Naive thymus-derived CD8-positive, alpha-beta T cell (primary cell): ENCODE data around the gene KIF6. TPM values are rescaled to one million over a fixed set of nuclear protein-coding genes. Genes with fewer than 3 reads are reported as not detected.
"Not testable (repeated sequence)": the region's sequence is repeated elsewhere in the genome, so short reads cannot be mapped to it uniquely, and the experiment has no call there.

ENCODE experiments used
- ATAC-seq, 2 donors: fragments of 150-1000 bp; cut with Tn5 transposase in 1 of 2; sonication (Bioruptor Pico), chemical (Tn5 transposase) in 1 of 2; 1 replicate in 1 of 2; 2 replicates in 1 of 2; pipeline ENCODE4 v1.10.0; 2021; ENCODE audit warnings: mild to moderate bottlenecking in 2 of 2, moderate library complexity in 2 of 2
- POLR2A ChIA-PET: fragments of 350-600 bp; sonication (Branson Sonifier 250); formaldehyde crosslinking; loops from one replicate; lab custom pipeline; 2021; ENCODE audit warnings: antibody characterized with exemption; lab: Charles Lee
- DNase-seq, 10 donors: peaks; one replicate each; pipeline versions ENCODE4 v3.0.0 to v3.0.0-alpha.2; 2020 to 2022
- H3K27ac Mint-ChIP-seq, 10 donors: one replicate each; pipeline ENCODE4 v1.8.0; 2020 to 2022; ENCODE audit warnings: mild to moderate bottlenecking in 10 of 10, mixed read lengths in 10 of 10, moderate library complexity in 4 of 10, inconsistent platforms in 1 of 10
- H3K27me3 Mint-ChIP-seq, 5 donors: one replicate each; pipeline ENCODE4 v1.8.0; 2021 to 2022; ENCODE audit warnings: mixed read lengths in 5 of 5
- H3K36me3 Mint-ChIP-seq, 3 donors: one replicate each; pipeline ENCODE4 v1.8.0; 2020 to 2022; ENCODE audit warnings: mixed read lengths in 3 of 3, mild to moderate bottlenecking in 2 of 3, inconsistent platforms in 1 of 3
- H3K4me1 Mint-ChIP-seq, 4 donors: one replicate each; pipeline ENCODE4 v1.8.0; 2021 to 2022; ENCODE audit warnings: mixed read lengths in 4 of 4
- H3K4me3 Mint-ChIP-seq, 10 donors: one replicate each; pipeline ENCODE4 v1.8.0; 2020 to 2022; ENCODE audit warnings: mild to moderate bottlenecking in 10 of 10, mixed read lengths in 10 of 10, moderate library complexity in 6 of 10, inconsistent platforms in 1 of 10
- H3K9me3 Mint-ChIP-seq, 9 donors: one replicate each; pipeline ENCODE4 v1.8.0; 2020 to 2022; ENCODE audit warnings: mixed read lengths in 9 of 9, mild to moderate bottlenecking in 3 of 9, inconsistent platforms in 1 of 9, moderate library complexity in 1 of 9
- polyA plus RNA-seq, 3 donors: library from polyadenylated mRNA; unstranded; fragments of 300-500 nt; fragmentation: Illumina TruSeq; gene quantifications; one replicate each; pipeline ENCODE4 v1.2.3, GENCODE V29; 2021
- total RNA-seq, 8 experiments: library from RNA in 2 of 8; stranded (reverse) in 2 of 8; gene quantifications; one replicate each; pipeline ENCODE4 v1.2.3 and lab custom pipeline; 2021 to 2026

The KIF6 gene
- total and polyA plus RNA-seq, 5 experiments from 2014 or later, result 0.39 TPM; not detected in 4

GRCh38 chr6:39754514-39755115, 29.4 kb upstream of the KIF6 start:
- H3K27ac Mint-ChIP-seq, result no peak overlapping the region
- H3K36me3 Mint-ChIP-seq, result no peaks in the 10 kb centered on the region
- POLR2A ChIA-PET, result no interaction called here
- H3K9me3 Mint-ChIP-seq, result peaks cover 0 to 4% (median 0%) of the 10 kb centered on the region in 9 donors
- no peaks in the 10 kb centered on the region for H3K4me1 Mint-ChIP-seq
- peaks cover 6 to 20% (median 10%) of the 10 kb centered on the region in 5 donors for H3K27me3 Mint-ChIP-seq
- ATAC-seq (no peak), DNase-seq (no peak)
- no peak overlapping the region for H3K4me3 Mint-ChIP-seq

GRCh38 chr6:39753725-39754045, 28.5 kb upstream of the KIF6 start:
- no peak overlapping the region for H3K4me3 Mint-ChIP-seq

GRCh38 chr6:39752835-39753724, 27.9 kb upstream of the KIF6 start:
- Mint-ChIP-seq H3K36me3 (no peaks in the 10 kb centered on the region), H3K4me3 (no peak overlapping the region), H3K27ac (no peak overlapping the region), H3K27me3 (peaks cover 6 to 27% (median 7%) of the 10 kb centered on the region in 5 donors), H3K9me3 (peaks cover 0 to 4% (median 0%) of the 10 kb centered on the region in 9 donors), H3K4me1 (no peaks in the 10 kb centered on the region)
- DNase-seq, result no peak
- ATAC-seq, result no peak
- POLR2A ChIA-PET, result no interaction called here

More at GRCh38 chr6:39753725-39754045, 28.5 kb upstream of the KIF6 start:
- Mint-ChIP-seq H3K36me3 (no peaks in the 10 kb centered on the region), H3K27ac (no peak overlapping the region), H3K9me3 (peaks cover 0 to 4% (median 0%) of the 10 kb centered on the region in 9 donors), H3K4me1 (no peaks in the 10 kb centered on the region), H3K27me3 (peaks cover 6 to 27% (median 7%) of the 10 kb centered on the region in 5 donors)
- DNase-seq, result no peak
- ATAC-seq, result no peak
- POLR2A ChIA-PET, result no interaction called here

GRCh38 chr6:39746795-39747194, 21.6 kb upstream of the KIF6 start:
- Mint-ChIP-seq H3K4me1 (no peaks in the 10 kb centered on the region), H3K36me3 (peaks cover 0 to 5% (median 0%) of the 10 kb centered on the region in 3 donors), H3K9me3 (peaks cover 0 to 12% (median 0%) of the 10 kb centered on the region in 9 donors), H3K27ac (no peak overlapping the region), H3K4me3 (no peak overlapping the region), H3K27me3 (peaks cover 5 to 10% (median 8%) of the 10 kb centered on the region in 5 donors)
- DNase-seq (no peak), ATAC-seq (no peak)
- POLR2A ChIA-PET, result no interaction called here

- POLR2A ChIA-PET, result no interaction called here
- Mint-ChIP-seq H3K4me1 (no peaks in the 10 kb centered on the region), H3K9me3 (peaks cover 0 to 14% (median 5%) of the 10 kb centered on the region in 9 donors), H3K27me3 (peaks cover 9 to 54% (median 26%) of the 10 kb centered on the region in 5 donors), H3K27ac (no peak overlapping the region), H3K36me3 (peaks cover 0 to 4% (median 2%) of the 10 kb centered on the region in 3 donors), H3K4me3 (no peak overlapping the region)
- ATAC-seq (no peak), DNase-seq (no peak)
Observed at GRCh38 chr6:39733704-39734103, 8.5 kb upstream of the KIF6 start.

- Mint-ChIP-seq H3K36me3 (peaks cover 0 to 2% (median 0%) of the 10 kb centered on the region in 3 donors), H3K4me1 (no peaks in the 10 kb centered on the region), H3K27me3 (peaks cover 9 to 42% (median 22%) of the 10 kb centered on the region in 5 donors), H3K27ac (no peak overlapping the region), H3K9me3 (no peaks in the 10 kb centered on the region), H3K4me3 (no peak overlapping the region)
- POLR2A ChIA-PET, result no interaction called here
- no peak for ATAC-seq
- DNase-seq, result no peak
Observed at GRCh38 chr6:39731565-39731964, 6.4 kb upstream of the KIF6 start.

GRCh38 chr6:39729945-39730344, 4.7 kb upstream of the KIF6 start:
- H3K36me3 Mint-ChIP-seq, result no peaks in the 10 kb centered on the region
- H3K27ac Mint-ChIP-seq, result no peak overlapping the region
- peaks cover 6 to 28% (median 16%) of the 10 kb centered on the region in 5 donors for H3K27me3 Mint-ChIP-seq
- H3K4me1 Mint-ChIP-seq, result peaks cover 0 to 8% (median 2%) of the 10 kb centered on the region in 4 donors
- no peak overlapping the region for H3K4me3 Mint-ChIP-seq
- H3K9me3 Mint-ChIP-seq, result no peaks in the 10 kb centered on the region
- ATAC-seq (no peak), DNase-seq (no peak)
- POLR2A ChIA-PET, result no interaction called here

- POLR2A ChIA-PET, result no interaction called here
Observed at GRCh38 chr6:39725632-39725997, 407 bp upstream of the KIF6 start.

GRCh38 chr6:39723350-39723749, 1.9 kb downstream of the KIF6 start:
- H3K27ac Mint-ChIP-seq, DNase-seq, H3K36me3 Mint-ChIP-seq, POLR2A ChIA-PET, H3K9me3 Mint-ChIP-seq, ATAC-seq, H3K27me3 Mint-ChIP-seq: not testable (repeated sequence)
- H3K4me3 Mint-ChIP-seq, result peak overlapping the region in 1 of 10 donors; percentile 14
- H3K4me1 Mint-ChIP-seq, result peaks cover 4 to 13% (median 6%) of the 10 kb centered on the region in 4 donors

More at GRCh38 chr6:39725632-39725997, 407 bp upstream of the KIF6 start:
- DNase-seq (no peak), ATAC-seq (no peak)
- Mint-ChIP-seq H3K27me3 (peaks cover 0 to 3% (median 0%) of the 10 kb centered on the region in 5 donors), H3K9me3 (no peaks in the 10 kb centered on the region), H3K36me3 (no peaks in the 10 kb centered on the region), H3K4me1 (peaks cover 4 to 13% (median 6%) of the 10 kb centered on the region in 4 donors), H3K4me3 (peak overlapping the region; percentile 93 to 99 (median 98)), H3K27ac (peak overlapping the region in 2 of 10 donors; percentile 41 to 91)

- POLR2A ChIA-PET, result no interaction called here
- Mint-ChIP-seq H3K4me3 (no peak overlapping the region), H3K27ac (no peak overlapping the region), H3K9me3 (peaks cover 0 to 2% (median 0%) of the 10 kb centered on the region in 9 donors), H3K36me3 (no peaks in the 10 kb centered on the region), H3K27me3 (peaks cover 3 to 11% (median 7%) of the 10 kb centered on the region in 5 donors), H3K4me1 (no peaks in the 10 kb centered on the region)
- ATAC-seq, result no peak
- no peak for DNase-seq
Observed at GRCh38 chr6:39714802-39715201, 10.4 kb downstream of the KIF6 start.

GRCh38 chr6:39707962-39708683, 17.1 kb downstream of the KIF6 start:
- Mint-ChIP-seq H3K27ac (no peak overlapping the region), H3K4me1 (no peaks in the 10 kb centered on the region), H3K36me3 (no peaks in the 10 kb centered on the region), H3K27me3 (peaks cover 0 to 9% (median 8%) of the 10 kb centered on the region in 5 donors), H3K9me3 (no peaks in the 10 kb centered on the region), H3K4me3 (no peak overlapping the region)
- DNase-seq (no peak), ATAC-seq (no peak)
- POLR2A ChIA-PET, result no interaction called here

- POLR2A ChIA-PET, result no interaction called here
- no peak overlapping the region for H3K4me3 Mint-ChIP-seq
- H3K4me1 Mint-ChIP-seq, result no peaks in the 10 kb centered on the region
- H3K9me3 Mint-ChIP-seq, result no peaks in the 10 kb centered on the region
- H3K27ac Mint-ChIP-seq, result no peak overlapping the region
- DNase-seq (no peak), ATAC-seq (no peak)
- peaks cover 0 to 11% (median 7%) of the 10 kb centered on the region in 5 donors for H3K27me3 Mint-ChIP-seq
- H3K36me3 Mint-ChIP-seq, result no peaks in the 10 kb centered on the region
Observed at GRCh38 chr6:39706819-39707335, 18.3 kb downstream of the KIF6 start.
